Measurements from ENCODE around the gene FLNB. TPM values are rescaled to one million over a fixed set of nuclear protein-coding genes. Genes with fewer than 3 reads are reported as not detected.

The FLNB gene
- total RNA-seq, 1 donor from 2014 or later, result 75.4 TPM

GRCh38 chr3:58038675-58039292 is 30.6 kb downstream of the FLNB start:
- H3K36me3 Mint-ChIP-seq (ENCODE audit: unreplicated experiment), result no peaks in the 10 kb centered on the region
- H3K9me3 Mint-ChIP-seq (ENCODE audit: unreplicated experiment), result no peaks in the 10 kb centered on the region
- peaks cover 2% of the 10 kb centered on the region for H3K27me3 Mint-ChIP-seq (ENCODE audit: unreplicated experiment)
- TF ChIP-seq, protein P1, sequence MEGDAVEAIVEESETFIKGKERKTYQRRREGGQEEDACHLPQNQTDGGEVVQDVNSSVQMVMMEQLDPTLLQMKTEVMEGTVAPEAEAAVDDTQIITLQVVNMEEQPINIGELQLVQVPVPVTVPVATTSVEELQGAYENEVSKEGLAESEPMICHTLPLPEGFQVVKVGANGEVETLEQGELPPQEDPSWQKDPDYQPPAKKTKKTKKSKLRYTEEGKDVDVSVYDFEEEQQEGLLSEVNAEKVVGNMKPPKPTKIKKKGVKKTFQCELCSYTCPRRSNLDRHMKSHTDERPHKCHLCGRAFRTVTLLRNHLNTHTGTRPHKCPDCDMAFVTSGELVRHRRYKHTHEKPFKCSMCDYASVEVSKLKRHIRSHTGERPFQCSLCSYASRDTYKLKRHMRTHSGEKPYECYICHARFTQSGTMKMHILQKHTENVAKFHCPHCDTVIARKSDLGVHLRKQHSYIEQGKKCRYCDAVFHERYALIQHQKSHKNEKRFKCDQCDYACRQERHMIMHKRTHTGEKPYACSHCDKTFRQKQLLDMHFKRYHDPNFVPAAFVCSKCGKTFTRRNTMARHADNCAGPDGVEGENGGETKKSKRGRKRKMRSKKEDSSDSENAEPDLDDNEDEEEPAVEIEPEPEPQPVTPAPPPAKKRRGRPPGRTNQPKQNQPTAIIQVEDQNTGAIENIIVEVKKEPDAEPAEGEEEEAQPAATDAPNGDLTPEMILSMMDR (IDR thresholded peaks at IDR 0.05; ENCODE audit: partially characterized antibody, unreplicated experiment), result no peak
- no peak for DNase-seq
- no peak overlapping the region for H3K4me3 Mint-ChIP-seq (ENCODE audit: unreplicated experiment)
- H3K27ac Mint-ChIP-seq (ENCODE audit: unreplicated experiment), result no peak overlapping the region
- no peaks in the 10 kb centered on the region for H3K4me1 Mint-ChIP-seq (ENCODE audit: low read depth, unreplicated experiment)

DNA sequence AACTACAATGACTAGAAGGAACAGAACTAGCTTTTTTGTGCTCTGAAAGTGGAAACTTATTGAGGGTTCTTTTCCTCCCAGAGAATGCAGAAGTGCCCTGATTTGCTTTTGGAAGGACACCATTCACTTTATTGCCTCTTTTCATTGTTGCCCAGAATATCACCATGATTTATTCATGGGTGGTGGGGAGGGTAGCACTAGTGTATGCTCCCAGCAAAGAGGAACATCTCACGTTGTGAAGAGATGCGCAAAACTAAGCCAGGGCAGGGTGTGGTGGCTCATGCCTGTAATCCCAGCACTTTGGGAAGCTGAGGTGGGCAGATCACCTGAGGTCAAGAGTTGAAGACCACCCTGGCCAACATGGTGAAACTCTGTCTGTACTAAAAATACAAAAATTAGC is 31.4 kb downstream of the FLNB start:
- H3K36me3 Mint-ChIP-seq (ENCODE audit: unreplicated experiment), result no peaks in the 10 kb centered on the region
- H3K27me3 Mint-ChIP-seq (ENCODE audit: unreplicated experiment), result peaks cover 2% of the 10 kb centered on the region
- TF ChIP-seq, protein P1 (IDR thresholded peaks at IDR 0.05; ENCODE audit: partially characterized antibody, unreplicated experiment), result no peak
- no peak overlapping the region for H3K27ac Mint-ChIP-seq (ENCODE audit: unreplicated experiment)
- H3K4me3 Mint-ChIP-seq (ENCODE audit: unreplicated experiment), result no peak overlapping the region
- no peaks in the 10 kb centered on the region for H3K9me3 Mint-ChIP-seq (ENCODE audit: unreplicated experiment)
- no peaks in the 10 kb centered on the region for H3K4me1 Mint-ChIP-seq (ENCODE audit: low read depth, unreplicated experiment)
- no peak for DNase-seq

GRCh38 chr3:58041182-58041825 is 33.1 kb downstream of the FLNB start:
- TF ChIP-seq, protein P1 (IDR thresholded peaks at IDR 0.05; ENCODE audit: partially characterized antibody, unreplicated experiment), result no peak
- H3K27ac Mint-ChIP-seq (ENCODE audit: unreplicated experiment), result no peak overlapping the region
- H3K36me3 Mint-ChIP-seq (ENCODE audit: unreplicated experiment), result no peaks in the 10 kb centered on the region
- H3K9me3 Mint-ChIP-seq (ENCODE audit: unreplicated experiment), result no peaks in the 10 kb centered on the region
- peaks cover 2% of the 10 kb centered on the region for H3K27me3 Mint-ChIP-seq (ENCODE audit: unreplicated experiment)
- DNase-seq, result no peak
- H3K4me1 Mint-ChIP-seq (ENCODE audit: low read depth, unreplicated experiment), result no peaks in the 10 kb centered on the region
- no peak overlapping the region for H3K4me3 Mint-ChIP-seq (ENCODE audit: unreplicated experiment)

DNA sequence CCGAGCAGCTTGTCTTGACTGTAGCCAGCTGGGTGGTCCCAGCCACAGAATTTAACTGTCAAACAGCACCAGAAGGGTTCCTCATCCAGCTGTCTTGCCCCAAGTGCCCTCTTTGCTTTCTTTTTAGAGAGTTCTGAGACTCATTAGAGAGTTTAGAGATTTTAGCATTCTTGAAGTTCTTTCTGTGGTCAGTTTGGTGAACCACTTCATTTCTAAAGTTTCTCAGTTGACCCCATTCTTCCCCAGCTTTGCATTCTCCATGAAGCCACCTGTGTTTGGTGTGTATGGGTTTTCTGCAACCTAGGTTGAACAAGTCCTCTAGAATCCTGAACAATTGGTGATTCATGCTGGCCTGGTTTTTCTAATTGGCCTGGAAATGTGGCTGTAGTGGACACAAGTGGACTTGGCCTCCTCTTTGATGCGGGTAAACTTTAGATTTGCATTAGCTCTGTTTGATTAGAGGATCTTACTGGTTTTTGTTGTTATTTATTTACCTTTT is 33.7 kb downstream of the FLNB start:
- Mint-ChIP-seq H3K27me3 (ENCODE audit: unreplicated experiment) (peaks cover 2% of the 10 kb centered on the region), H3K27ac (ENCODE audit: unreplicated experiment) (no peak overlapping the region), H3K36me3 (ENCODE audit: unreplicated experiment) (no peaks in the 10 kb centered on the region), H3K9me3 (ENCODE audit: unreplicated experiment) (no peaks in the 10 kb centered on the region), H3K4me3 (ENCODE audit: unreplicated experiment) (no peak overlapping the region), H3K4me1 (ENCODE audit: low read depth, unreplicated experiment) (no peaks in the 10 kb centered on the region)
- TF ChIP-seq, protein P1 (IDR thresholded peaks at IDR 0.05; ENCODE audit: partially characterized antibody, unreplicated experiment), result no peak
- DNase-seq, result no peak
